Measurements from ENCODE around the gene GPR157. TPM values are rescaled to one million over a fixed set of nuclear protein-coding genes. Genes with fewer than 3 reads are reported as not detected.
"Not testable (repeated sequence)": the region's sequence is repeated elsewhere in the genome, so short reads cannot be mapped to it uniquely, and the experiment has no call there.

GPR157 gene
- total RNA-seq, 4 donors from 2014 or later, result 6.4 to 14.3 (median 9.8) TPM

- TF ChIP-seq POLR2AphosphoS5 (IDR thresholded peaks at IDR 0.05), result no peak
- TF ChIP-seq EP300 (IDR thresholded peaks at IDR 0.05; ENCODE audit: low read depth), result no peak
- TF ChIP-seq POLR2A (IDR thresholded peaks at IDR 0.05), result no peak
- in situ Hi-C loops (cut with MboI; ENCODE audit: low pct_ligation_motif_present in 1 of 4, low pct_unique_long_range_greater_than_20kb in 1 of 4, low sequenced_read_pairs in 3 of 4) (no loop called here), intact Hi-C loops (cut with DNase I; ENCODE audit: low total_unique reads) (no loop called here)
- H3K9me3 ChIP-seq, result no peaks in the 10 kb centered on the region
- no peak for DNase-seq
- H3K27ac ChIP-seq, result no peak overlapping the region
- H3K4me3 ChIP-seq, result no peak overlapping the region
- H3K27me3 ChIP-seq, result no peaks in the 10 kb centered on the region
- no peaks in the 10 kb centered on the region for H3K36me3 ChIP-seq
- 80 to 85% methylated on average over 1 to 4 of the region's 4 CpGs for WGBS, 2 donors (ENCODE audit: low coverage in 1 of 2)
- peaks cover 7 to 37% (median 19%) of the 10 kb centered on the region in 4 donors for H3K4me1 ChIP-seq
Observed at GRCh38 chr1:9125325-9125724, 3.6 kb downstream of the GPR157 start.

DNA sequence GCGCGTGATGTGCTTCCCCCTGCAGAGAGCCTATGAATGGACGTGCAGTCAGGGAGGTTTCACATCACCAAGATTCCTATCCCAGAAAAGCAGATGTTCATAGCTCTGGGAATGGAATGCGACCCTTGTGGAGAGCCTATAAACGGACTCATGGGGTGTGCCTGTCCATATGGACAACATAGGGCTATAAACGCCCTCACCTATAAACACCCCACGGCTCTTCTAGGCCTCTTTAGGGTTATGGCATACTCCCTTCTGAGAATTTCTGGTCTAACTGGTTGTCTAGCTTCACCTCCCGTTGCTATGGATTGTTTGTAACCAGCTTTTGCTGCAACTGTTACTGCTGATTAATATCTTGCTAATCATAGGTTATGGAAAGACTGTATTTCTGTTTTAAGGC is 4.5 kb downstream of the GPR157 start:
- WGBS, 2 donors (ENCODE audit: low coverage in 1 of 2), result 40 to 74% methylated on average over 1 to 8 of the region's 8 CpGs

DNA sequence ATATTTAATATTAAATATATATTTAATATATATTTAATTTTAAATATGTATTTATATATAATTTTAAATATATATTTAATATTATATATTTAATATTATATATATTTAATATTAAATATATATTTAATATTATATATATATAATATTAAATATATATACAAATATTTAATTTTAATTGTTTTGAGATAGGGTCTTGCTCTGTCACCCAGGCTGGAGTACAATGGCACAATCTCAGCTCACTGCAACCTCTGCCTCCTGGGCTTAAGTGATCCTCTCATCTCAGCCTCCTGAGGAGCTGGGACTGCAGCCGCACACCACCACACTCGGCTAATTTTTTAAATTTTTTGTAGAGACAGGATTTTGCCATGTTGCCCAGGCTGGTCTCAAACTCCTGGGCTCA is 5.2 kb downstream of the GPR157 start:
- WGBS, 2 donors (ENCODE audit: low coverage in 1 of 2), result 92 to 95% methylated on average over 2 of the region's 2 CpGs
- H3K9me3 ChIP-seq; DNase-seq; H3K27me3 ChIP-seq; H3K4me3 ChIP-seq; H3K36me3 ChIP-seq; intact Hi-C loops (cut with DNase I; ENCODE audit: low total_unique reads); H3K27ac ChIP-seq: not testable (repeated sequence)
- in situ Hi-C loops (cut with MboI; ENCODE audit: low pct_ligation_motif_present in 1 of 4, low pct_unique_long_range_greater_than_20kb in 1 of 4, low sequenced_read_pairs in 3 of 4), result loop anchor here in 1 of 4 donors (25.0 kb wide), 1 partner anchor 364 kb away; no protein-coding TSS in a partner anchor
- H3K4me1 ChIP-seq, result peaks cover 7 to 30% (median 12%) of the 10 kb centered on the region in 4 donors

More for the DNA sequence above, 4.5 kb downstream of the GPR157 start:
- H3K27me3 ChIP-seq; H3K4me3 ChIP-seq; DNase-seq; H3K27ac ChIP-seq; intact Hi-C loops (cut with DNase I; ENCODE audit: low total_unique reads); H3K36me3 ChIP-seq; H3K9me3 ChIP-seq: not testable (repeated sequence)
- in situ Hi-C loops (cut with MboI; ENCODE audit: low pct_ligation_motif_present in 1 of 4, low pct_unique_long_range_greater_than_20kb in 1 of 4, low sequenced_read_pairs in 3 of 4), result loop anchor here in 1 of 4 donors (25.0 kb wide), 1 partner anchor 363 kb away; no protein-coding TSS in a partner anchor
- peaks cover 7 to 30% (median 13%) of the 10 kb centered on the region in 4 donors for H3K4me1 ChIP-seq

DNA sequence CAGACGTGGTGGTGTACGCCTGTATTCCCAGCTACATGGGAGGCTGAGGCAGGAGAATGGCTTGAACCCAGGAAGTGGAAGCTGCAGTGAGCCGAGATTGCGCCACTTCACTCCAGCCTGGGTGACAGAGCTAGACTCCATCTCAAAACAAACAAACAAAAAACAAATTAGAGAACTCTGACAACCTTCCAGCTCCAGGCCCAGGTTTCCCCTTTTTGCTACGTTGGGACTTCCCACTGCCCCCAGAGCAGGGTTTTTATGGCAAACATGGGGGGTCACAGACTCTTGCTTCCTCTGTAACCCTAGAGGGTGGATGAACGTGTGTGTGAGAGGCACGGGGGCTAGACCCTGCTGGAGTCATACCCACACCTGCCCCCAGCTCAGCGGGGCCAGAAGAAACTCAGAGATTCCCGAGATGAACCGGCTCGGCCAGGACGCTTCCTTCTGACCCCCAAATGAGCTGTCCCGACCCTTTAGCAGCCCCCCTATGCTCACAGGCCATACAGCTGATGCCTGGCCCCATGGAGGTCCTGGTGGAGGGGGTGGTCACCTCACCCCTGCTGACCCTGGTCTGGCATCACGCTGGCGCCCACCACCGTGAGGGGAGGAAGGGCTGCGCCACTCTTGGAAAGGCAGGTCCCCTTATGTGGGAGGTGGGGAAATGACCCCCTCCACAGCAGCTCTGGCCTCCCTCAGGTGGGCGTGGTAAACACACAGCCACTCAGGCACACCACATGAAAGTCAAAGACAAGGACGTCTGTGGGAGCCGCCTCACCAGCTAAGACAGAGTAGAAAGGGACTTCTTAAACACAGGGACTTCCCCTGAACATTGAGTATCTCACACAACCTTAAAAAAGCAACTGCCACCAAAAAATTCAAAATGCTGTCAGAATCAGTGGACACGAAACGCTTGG is 7.1 kb downstream of the GPR157 start:
- H3K4me1 ChIP-seq, result peaks cover 0 to 12% (median 1%) of the 10 kb centered on the region in 4 donors
- intact Hi-C loops (cut with DNase I; ENCODE audit: low total_unique reads) (no loop called here), in situ Hi-C loops (cut with MboI; ENCODE audit: low pct_ligation_motif_present in 1 of 4, low pct_unique_long_range_greater_than_20kb in 1 of 4, low sequenced_read_pairs in 3 of 4) (loop anchor here in 1 of 4 donors (25.0 kb wide), 1 partner anchor 366 kb away; no protein-coding TSS in a partner anchor)
- no peaks in the 10 kb centered on the region for H3K36me3 ChIP-seq
- H3K9me3 ChIP-seq, result no peaks in the 10 kb centered on the region
- TF ChIP-seq POLR2A (IDR thresholded peaks at IDR 0.05), result no peak
- TF ChIP-seq POLR2AphosphoS5 (IDR thresholded peaks at IDR 0.05), result no peak
- TF ChIP-seq, protein P1, sequence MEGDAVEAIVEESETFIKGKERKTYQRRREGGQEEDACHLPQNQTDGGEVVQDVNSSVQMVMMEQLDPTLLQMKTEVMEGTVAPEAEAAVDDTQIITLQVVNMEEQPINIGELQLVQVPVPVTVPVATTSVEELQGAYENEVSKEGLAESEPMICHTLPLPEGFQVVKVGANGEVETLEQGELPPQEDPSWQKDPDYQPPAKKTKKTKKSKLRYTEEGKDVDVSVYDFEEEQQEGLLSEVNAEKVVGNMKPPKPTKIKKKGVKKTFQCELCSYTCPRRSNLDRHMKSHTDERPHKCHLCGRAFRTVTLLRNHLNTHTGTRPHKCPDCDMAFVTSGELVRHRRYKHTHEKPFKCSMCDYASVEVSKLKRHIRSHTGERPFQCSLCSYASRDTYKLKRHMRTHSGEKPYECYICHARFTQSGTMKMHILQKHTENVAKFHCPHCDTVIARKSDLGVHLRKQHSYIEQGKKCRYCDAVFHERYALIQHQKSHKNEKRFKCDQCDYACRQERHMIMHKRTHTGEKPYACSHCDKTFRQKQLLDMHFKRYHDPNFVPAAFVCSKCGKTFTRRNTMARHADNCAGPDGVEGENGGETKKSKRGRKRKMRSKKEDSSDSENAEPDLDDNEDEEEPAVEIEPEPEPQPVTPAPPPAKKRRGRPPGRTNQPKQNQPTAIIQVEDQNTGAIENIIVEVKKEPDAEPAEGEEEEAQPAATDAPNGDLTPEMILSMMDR (IDR thresholded peaks at IDR 0.05), result no peak
- no peak for TF ChIP-seq EP300 (IDR thresholded peaks at IDR 0.05; ENCODE audit: low read depth)
- no peak overlapping the region for H3K4me3 ChIP-seq
- 87 to 94% methylated on average over 3 to 22 of the region's 22 CpGs for WGBS, 2 donors (ENCODE audit: low coverage in 1 of 2)
- DNase-seq, result no peak
- no peak overlapping the region for H3K27ac ChIP-seq
- H3K27me3 ChIP-seq, result no peaks in the 10 kb centered on the region

DNA sequence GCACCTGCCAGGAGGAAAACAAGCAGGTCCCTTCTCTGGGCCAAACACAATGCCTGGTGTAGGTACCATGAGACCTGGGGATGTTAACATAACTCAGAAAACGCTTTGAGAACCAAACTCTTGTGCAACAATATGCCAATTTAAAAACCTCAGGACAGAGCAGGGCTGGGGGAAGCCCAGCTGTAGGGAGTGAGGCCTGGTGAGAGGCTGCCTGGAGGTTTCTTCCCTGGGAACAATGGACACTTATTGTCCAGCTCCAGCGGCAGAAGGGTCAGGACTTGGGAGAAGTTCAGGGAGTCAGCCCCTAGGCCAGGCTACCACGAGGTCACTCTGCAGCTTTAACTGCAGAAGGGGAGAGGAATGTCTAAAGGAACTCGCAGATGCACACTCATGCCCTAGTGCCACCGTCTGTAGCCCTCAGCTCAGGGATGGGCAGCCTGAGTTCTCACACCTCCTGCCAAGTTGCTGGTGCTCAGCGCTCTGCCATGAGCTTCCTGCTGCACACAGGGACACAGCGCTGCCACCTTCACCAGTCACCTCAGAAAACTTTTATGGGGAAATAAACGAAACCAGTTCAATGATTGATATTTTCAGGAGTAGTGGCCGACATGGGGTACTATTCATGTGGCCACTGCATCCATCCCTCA is 8.5 kb downstream of the GPR157 start:
- in situ Hi-C loops (cut with MboI; ENCODE audit: low pct_ligation_motif_present in 1 of 4, low pct_unique_long_range_greater_than_20kb in 1 of 4, low sequenced_read_pairs in 3 of 4) (loop anchor here in 1 of 4 donors (25.0 kb wide), 1 partner anchor 367 kb away; no protein-coding TSS in a partner anchor), intact Hi-C loops (cut with DNase I; ENCODE audit: low total_unique reads) (no loop called here)
- WGBS, 2 donors (ENCODE audit: low coverage in 1 of 2), result 82% methylated on average over 9 of the region's 9 CpGs; no CpG with 5 or more reads in 1 of the 2 donors
- Histone ChIP-seq H3K27me3 (no peaks in the 10 kb centered on the region), H3K4me1 (peaks cover 0 to 5% (median 2%) of the 10 kb centered on the region in 4 donors), H3K4me3 (no peak overlapping the region), H3K36me3 (no peaks in the 10 kb centered on the region), H3K9me3 (no peaks in the 10 kb centered on the region), H3K27ac (no peak overlapping the region)
- TF ChIP-seq POLR2A (IDR thresholded peaks at IDR 0.05) (no peak), EP300 (IDR thresholded peaks at IDR 0.05; ENCODE audit: low read depth) (no peak), POLR2AphosphoS5 (IDR thresholded peaks at IDR 0.05) (no peak)
- TF ChIP-seq, protein P1 (IDR thresholded peaks at IDR 0.05), result no peak
- no peak for DNase-seq

All from transverse colon (tissue), 4 donors.